Effector memory CD8-positive, alpha-beta T cell (primary cell): ENCODE measurements around the gene TIPARP.

ENCODE experiments used
- ATAC-seq: fragments of 150-1000 bp; cut with Tn5 transposase; replicated peaks from 2 replicates; pipeline ENCODE4 v1.10.0; 2021; ENCODE audit warnings: mild to moderate bottlenecking, moderate library complexity
- DNase-seq, 3 experiments: peaks; one replicate each; pipeline ENCODE4 v3.0.0; 2021
- H3K27ac Mint-ChIP-seq, 2 donors: one replicate each; pipeline ENCODE4 v1.8.0; 2022; ENCODE audit warnings: mild to moderate bottlenecking in 2 of 2, mixed read lengths in 2 of 2, moderate library complexity in 2 of 2
- H3K27me3 Mint-ChIP-seq, 2 donors: one replicate each; pipeline ENCODE4 v1.8.0; 2022; ENCODE audit warnings: mixed read lengths in 2 of 2
- H3K36me3 Mint-ChIP-seq: one replicate; pipeline ENCODE4 v1.8.0; 2022; ENCODE audit warnings: mild to moderate bottlenecking, moderate library complexity, mixed read lengths; ENCODE audit not compliant: insufficient read depth
- H3K4me1 Mint-ChIP-seq, 2 donors: one replicate each; pipeline ENCODE4 v1.8.0; 2022; ENCODE audit warnings: low read depth in 2 of 2, mixed read lengths in 2 of 2
- H3K4me3 Mint-ChIP-seq, 2 donors: one replicate each; pipeline ENCODE4 v1.8.0; 2022; ENCODE audit warnings: mild to moderate bottlenecking in 2 of 2, mixed read lengths in 2 of 2, moderate library complexity in 2 of 2
- H3K9me3 Mint-ChIP-seq, 2 donors: one replicate each; pipeline ENCODE4 v1.8.0; 2022; ENCODE audit warnings: mixed read lengths in 2 of 2

TIPARP gene

GRCh38 chr3:156657862-156658731 is 16.3 kb upstream of the TIPARP start:
- H3K36me3 Mint-ChIP-seq, result no peaks in the 10 kb centered on the region
- H3K27me3 Mint-ChIP-seq, result peaks cover 0 to 13% of the 10 kb centered on the region in 2 donors
- peak overlapping the region in 1 of 2 donors; percentile 14 for H3K27ac Mint-ChIP-seq
- no peak for ATAC-seq
- H3K4me3 Mint-ChIP-seq, result no peak overlapping the region
- no peaks in the 10 kb centered on the region for H3K9me3 Mint-ChIP-seq
- peaks cover 0 to 2% of the 10 kb centered on the region in 2 donors for H3K4me1 Mint-ChIP-seq
- DNase-seq, result no peak

GRCh38 chr3:156658732-156659090 is 15.7 kb upstream of the TIPARP start:
- peaks cover 0 to 2% of the 10 kb centered on the region in 2 donors for H3K4me1 Mint-ChIP-seq
- H3K9me3 Mint-ChIP-seq, result no peaks in the 10 kb centered on the region
- no peak for ATAC-seq
- H3K4me3 Mint-ChIP-seq, result no peak overlapping the region
- H3K27ac Mint-ChIP-seq, result no peak overlapping the region
- no peaks in the 10 kb centered on the region for H3K36me3 Mint-ChIP-seq
- peaks cover 0 to 13% of the 10 kb centered on the region in 2 donors for H3K27me3 Mint-ChIP-seq
- no peak for DNase-seq

- no peak for DNase-seq
- Mint-ChIP-seq H3K27me3 (peaks cover 0 to 9% of the 10 kb centered on the region in 2 donors), H3K9me3 (no peaks in the 10 kb centered on the region), H3K36me3 (no peaks in the 10 kb centered on the region), H3K4me3 (no peak overlapping the region), H3K4me1 (peaks cover 1 to 3% of the 10 kb centered on the region in 2 donors), H3K27ac (no peak overlapping the region)
- ATAC-seq, result no peak
Measured at GRCh38 chr3:156659260-156659659, 15.1 kb upstream of the TIPARP start.

GRCh38 chr3:156661155-156661554 is 13.2 kb upstream of the TIPARP start:
- no peak overlapping the region for H3K27ac Mint-ChIP-seq
- DNase-seq, result no peak

GRCh38 chr3:156664011-156664830 is 10.2 kb upstream of the TIPARP start:
- no peaks in the 10 kb centered on the region for H3K27me3 Mint-ChIP-seq
- H3K9me3 Mint-ChIP-seq, result no peaks in the 10 kb centered on the region
- peaks cover 27 to 30% of the 10 kb centered on the region in 2 donors for H3K4me1 Mint-ChIP-seq
- H3K36me3 Mint-ChIP-seq, result no peaks in the 10 kb centered on the region
- DNase-seq (no peak), ATAC-seq (no peak)
- peak overlapping the region; percentile 42 to 51 for H3K4me3 Mint-ChIP-seq
- peak overlapping the region; percentile 76 for H3K27ac Mint-ChIP-seq

More at GRCh38 chr3:156661155-156661554, 13.2 kb upstream of the TIPARP start:
- no peaks in the 10 kb centered on the region for H3K36me3 Mint-ChIP-seq
- H3K4me3 Mint-ChIP-seq, result no peak overlapping the region
- H3K4me1 Mint-ChIP-seq, result peaks cover 14 to 20% of the 10 kb centered on the region in 2 donors
- no peaks in the 10 kb centered on the region for H3K27me3 Mint-ChIP-seq
- H3K9me3 Mint-ChIP-seq, result no peaks in the 10 kb centered on the region
- no peak for ATAC-seq

GRCh38 chr3:156664831-156665178 is 9.6 kb upstream of the TIPARP start:
- H3K4me1 Mint-ChIP-seq, result peaks cover 27 to 30% of the 10 kb centered on the region in 2 donors
- no peaks in the 10 kb centered on the region for H3K27me3 Mint-ChIP-seq
- ATAC-seq, result peak; percentile 64
- no peaks in the 10 kb centered on the region for H3K36me3 Mint-ChIP-seq
- peak overlapping the region; percentile 42 to 51 for H3K4me3 Mint-ChIP-seq
- peak overlapping the region; percentile 76 for H3K27ac Mint-ChIP-seq
- H3K9me3 Mint-ChIP-seq, result no peaks in the 10 kb centered on the region
- DNase-seq, result no peak

GRCh38 chr3:156665291-156665690 is 9.1 kb upstream of the TIPARP start:
- Mint-ChIP-seq H3K36me3 (no peaks in the 10 kb centered on the region), H3K27me3 (no peaks in the 10 kb centered on the region), H3K4me1 (peaks cover 27 to 30% of the 10 kb centered on the region in 2 donors), H3K4me3 (peak overlapping the region in 1 of 2 donors; percentile 51), H3K9me3 (no peaks in the 10 kb centered on the region), H3K27ac (peak overlapping the region in 1 of 2 donors; percentile 30)
- no peak for ATAC-seq
- no peak for DNase-seq

- H3K27ac Mint-ChIP-seq, result peak overlapping the region in 1 of 2 donors; percentile 30
- no peaks in the 10 kb centered on the region for H3K36me3 Mint-ChIP-seq
- H3K4me1 Mint-ChIP-seq, result peaks cover 27 to 30% of the 10 kb centered on the region in 2 donors
- H3K9me3 Mint-ChIP-seq, result no peaks in the 10 kb centered on the region
- H3K27me3 Mint-ChIP-seq, result no peaks in the 10 kb centered on the region
- ATAC-seq (no peak), DNase-seq (no peak)
- peak overlapping the region in 1 of 2 donors; percentile 0 for H3K4me3 Mint-ChIP-seq
Measured at GRCh38 chr3:156666073-156666472, 8.3 kb upstream of the TIPARP start.

GRCh38 chr3:156668073-156668763 is 6.2 kb upstream of the TIPARP start:
- Mint-ChIP-seq H3K4me1 (peaks cover 25 to 35% of the 10 kb centered on the region in 2 donors), H3K36me3 (no peaks in the 10 kb centered on the region), H3K4me3 (peak overlapping the region in 1 of 2 donors; percentile 55), H3K9me3 (no peaks in the 10 kb centered on the region), H3K27ac (no peak overlapping the region), H3K27me3 (no peaks in the 10 kb centered on the region)
- ATAC-seq (peak; percentile 42), DNase-seq (no peak)

- no peak overlapping the region for H3K27ac Mint-ChIP-seq
- no peaks in the 10 kb centered on the region for H3K9me3 Mint-ChIP-seq
- H3K36me3 Mint-ChIP-seq, result peaks cover 15% of the 10 kb centered on the region
- H3K27me3 Mint-ChIP-seq, result no peaks in the 10 kb centered on the region
- peaks cover 25 to 34% of the 10 kb centered on the region in 2 donors for H3K4me1 Mint-ChIP-seq
- ATAC-seq, result no peak
- H3K4me3 Mint-ChIP-seq, result no peak overlapping the region
- DNase-seq, result no peak
Measured at GRCh38 chr3:156670077-156670476, 4.3 kb upstream of the TIPARP start.

GRCh38 chr3:156670652-156671051 is 3.7 kb upstream of the TIPARP start:
- no peaks in the 10 kb centered on the region for H3K9me3 Mint-ChIP-seq
- ATAC-seq (no peak), DNase-seq (no peak)
- no peak overlapping the region for H3K27ac Mint-ChIP-seq
- no peaks in the 10 kb centered on the region for H3K27me3 Mint-ChIP-seq
- no peak overlapping the region for H3K4me3 Mint-ChIP-seq
- peaks cover 24 to 29% of the 10 kb centered on the region in 2 donors for H3K4me1 Mint-ChIP-seq
- peaks cover 21% of the 10 kb centered on the region for H3K36me3 Mint-ChIP-seq

- Mint-ChIP-seq H3K36me3 (peaks cover 51% of the 10 kb centered on the region), H3K4me1 (peaks cover 34 to 42% of the 10 kb centered on the region in 2 donors), H3K27ac (peak overlapping the region; percentile 98), H3K27me3 (no peaks in the 10 kb centered on the region), H3K9me3 (no peaks in the 10 kb centered on the region), H3K4me3 (peak overlapping the region; percentile 92 to 94)
- ATAC-seq (no peak), DNase-seq (no peak)
Measured at GRCh38 chr3:156673732-156674045, 701 bp upstream of the TIPARP start.
